Measurements from ENCODE around the gene MMUT.
"Not testable (repeated sequence)": the region's sequence is repeated elsewhere in the genome, so short reads cannot be mapped to it uniquely, and the experiment has no call there.

MMUT gene

GRCh38 chr6:49462927-49463611 lies at the start of gene MMUT, which contains the start of gene CENPQ:
Gene MMUT, minus strand, starts transcription at chr6:49463253. Its CDS starts 3,787 bp downstream, at chr6:49459466.
Gene CENPQ, plus strand, starts transcription at chr6:49463370. Its CDS starts 6,807 bp downstream, at chr6:49470177.
- peak; percentile 79 to 80 for DNase-seq (ENCODE audit: low read depth in 2 of 2)

DNA sequence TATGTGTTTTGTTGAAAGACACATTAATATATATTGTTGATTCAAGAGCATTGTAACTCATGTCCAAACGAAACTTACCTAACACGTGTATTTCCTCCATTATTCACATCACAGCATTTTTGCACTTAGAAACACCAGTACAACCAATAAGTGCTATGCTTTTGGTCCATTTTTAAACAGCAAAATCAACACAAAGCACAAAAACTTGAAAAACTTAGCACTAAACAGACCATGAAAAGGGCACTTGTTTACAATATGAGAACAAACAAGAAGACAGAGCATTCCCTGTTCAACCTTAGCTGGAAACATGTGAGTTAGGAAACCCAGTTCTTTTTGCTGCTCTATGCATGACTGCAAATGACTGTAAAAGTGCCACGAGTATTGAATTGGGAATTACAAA lies 46.3 kb upstream of the MMUT start:
- DNase-seq (ENCODE audit: low read depth in 2 of 2): no peak

GRCh38 chr6:49506569-49507111 lies 43.6 kb upstream of the MMUT start:
- no peak for DNase-seq (ENCODE audit: low read depth in 2 of 2)

DNA sequence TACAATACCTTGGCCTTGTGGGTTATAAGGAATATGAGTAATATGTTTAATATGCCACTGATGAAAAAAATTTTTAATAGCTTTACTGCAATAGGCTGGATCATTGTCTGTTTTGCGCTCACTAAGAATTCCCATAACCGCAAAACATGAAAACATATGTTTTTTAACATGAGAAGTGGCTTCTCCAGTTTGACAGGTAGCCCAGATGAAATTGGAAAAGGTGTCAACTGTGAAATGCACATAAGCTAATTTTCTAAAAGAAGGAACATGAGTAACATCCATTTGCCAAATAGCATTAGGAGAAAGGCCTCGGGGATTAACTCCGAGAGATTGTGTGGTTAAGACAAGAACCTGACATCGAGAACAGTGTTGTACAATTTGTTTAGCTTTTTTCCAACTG lies 41.6 kb upstream of the MMUT start:
- DNase-seq (ENCODE audit: low read depth in 2 of 2): no peak

- no peak for DNase-seq (ENCODE audit: low read depth in 2 of 2)
These were observed 36.6 kb upstream of the MMUT start, which contains the start of gene GLYATL3 for GRCh38 chr6:49499623-49500022. Gene GLYATL3, plus strand, starts transcription at chr6:49499923. Its CDS starts 12,068 bp downstream, at chr6:49511991.

DNA sequence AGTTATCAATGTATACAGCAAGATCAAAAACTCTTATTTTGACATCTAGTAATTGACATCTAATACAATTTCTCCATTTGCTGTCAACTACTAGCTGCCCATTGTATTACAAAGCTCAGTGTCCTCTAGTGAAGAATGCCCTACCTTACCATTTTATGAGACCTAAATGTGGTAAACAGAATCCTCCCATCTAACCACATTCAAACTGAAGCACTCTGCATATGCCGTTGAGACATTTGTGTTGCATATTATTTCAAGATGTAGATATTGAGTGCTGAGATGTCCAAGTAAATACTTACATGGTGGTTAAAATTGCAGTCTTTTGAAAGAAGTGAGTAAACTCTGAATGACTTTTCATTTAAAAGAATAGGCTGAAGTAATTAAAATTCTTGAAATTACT lies 36.1 kb upstream of the MMUT start:
- no peak for DNase-seq (ENCODE audit: low read depth in 2 of 2)

DNA sequence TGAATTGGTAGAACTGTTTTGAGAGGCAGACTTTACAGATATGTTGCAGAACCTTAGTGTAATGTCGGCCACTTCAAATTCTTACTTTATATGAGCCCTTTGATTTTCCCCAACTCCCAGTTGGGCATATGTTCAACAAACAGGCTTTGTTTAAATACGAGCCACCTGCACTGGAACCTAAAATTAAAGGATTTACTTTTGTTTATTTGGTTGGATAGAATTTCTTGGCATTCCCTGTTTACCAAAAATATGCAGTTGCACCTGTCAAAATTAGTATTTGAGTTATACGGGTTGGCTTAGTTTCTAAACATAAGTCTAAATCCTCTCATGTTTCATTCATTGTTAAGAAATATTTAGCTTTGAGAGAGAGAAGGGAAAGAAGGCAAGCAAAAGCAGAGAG lies 34.3 kb upstream of the MMUT start:
- no peak for DNase-seq (ENCODE audit: low read depth in 2 of 2)

GRCh38 chr6:49490633-49491032 lies 27.6 kb upstream of the MMUT start:
- no peak for DNase-seq (ENCODE audit: low read depth in 2 of 2)

GRCh38 chr6:49483380-49483779 lies 20.3 kb upstream of the MMUT start:
- DNase-seq (ENCODE audit: low read depth in 2 of 2): not testable (repeated sequence)

DNA sequence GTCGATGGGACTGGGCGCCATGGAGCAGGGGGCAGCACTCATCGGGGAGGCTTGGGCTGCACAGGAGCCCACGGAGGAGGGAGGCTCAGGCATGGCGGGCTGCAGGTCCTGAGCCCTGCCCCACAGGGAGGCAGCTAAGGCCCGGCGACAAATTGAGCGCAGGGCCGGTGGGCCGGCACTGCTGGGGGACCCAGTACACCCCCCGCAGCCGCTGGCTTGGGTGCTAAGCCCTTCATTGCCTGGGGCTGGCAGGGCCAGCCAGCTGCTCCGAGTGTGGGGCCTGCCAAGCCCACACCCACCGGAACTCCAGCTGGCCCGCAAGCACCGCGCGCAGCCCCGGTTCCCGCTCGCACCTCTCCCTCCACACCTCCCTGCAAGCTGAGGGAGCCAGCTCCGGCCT lies 18.8 kb upstream of the MMUT start:
- not testable (repeated sequence) for DNase-seq (ENCODE audit: low read depth in 2 of 2)

DNA sequence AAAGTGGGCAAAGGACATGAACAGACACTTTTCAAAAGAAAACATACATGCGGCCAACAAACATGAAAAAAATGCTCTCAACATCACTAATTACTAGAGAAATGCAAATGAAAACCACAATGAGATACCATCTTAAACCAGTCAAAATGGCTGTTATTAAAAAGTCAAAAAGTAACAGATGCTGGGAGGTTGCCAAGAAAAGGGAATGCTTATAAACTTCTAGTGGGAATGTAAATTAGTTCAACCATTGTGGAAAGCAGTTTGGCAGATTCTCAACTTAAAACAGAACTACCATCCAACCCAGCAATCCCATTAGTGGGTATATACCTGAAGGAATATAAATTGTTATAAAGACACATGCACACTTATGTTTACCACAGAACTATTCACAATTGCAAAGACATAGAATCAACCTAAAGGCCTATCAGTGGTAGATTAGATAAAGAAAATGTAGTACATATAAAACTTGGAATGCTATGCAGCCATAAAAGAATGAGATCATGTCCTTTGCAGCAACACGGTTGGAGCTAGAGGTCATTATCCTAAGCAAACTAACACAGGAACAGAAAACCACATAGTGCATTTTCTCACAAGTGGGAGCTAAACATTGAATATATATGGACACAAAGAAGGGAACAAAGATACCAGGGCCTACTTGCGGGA lies 16.4 kb upstream of the MMUT start:
- DNase-seq (ENCODE audit: low read depth in 2 of 2): no peak

- not testable (repeated sequence) for DNase-seq (ENCODE audit: low read depth in 2 of 2)
These were observed 13.5 kb upstream of the MMUT start for GRCh38 chr6:49476564-49476963.

GRCh38 chr6:49468042-49468441 lies 5.0 kb upstream of the MMUT start:
- no peak for DNase-seq (ENCODE audit: low read depth in 2 of 2)

DNA sequence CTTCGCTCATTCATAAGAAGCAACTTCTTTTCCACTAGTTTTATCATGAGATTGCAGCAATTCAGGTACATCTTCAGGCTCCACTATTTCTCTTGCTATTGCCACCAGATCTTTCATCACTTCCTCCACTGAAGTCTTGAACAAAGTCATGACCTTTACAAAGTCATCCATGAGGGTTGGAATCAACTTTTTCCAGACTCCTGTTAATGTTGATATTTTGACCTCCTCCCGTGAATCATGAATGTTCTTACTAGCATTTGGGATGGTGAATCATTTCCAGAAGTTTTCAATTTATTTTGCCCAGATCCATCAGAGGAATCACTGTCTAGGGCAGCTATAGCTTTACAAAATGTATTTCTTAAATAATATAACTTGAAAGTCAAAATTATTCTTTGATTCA lies 1.6 kb upstream of the MMUT start:
- no peak for DNase-seq (ENCODE audit: low read depth in 2 of 2)

GRCh38 chr6:49463612-49463967 lies 537 bp upstream of the MMUT start:
- DNase-seq (ENCODE audit: low read depth in 2 of 2): no peak

- no peak for DNase-seq (ENCODE audit: low read depth in 2 of 2)
These were observed 490 bp downstream of the MMUT start for GRCh38 chr6:49462599-49462926.

DNA sequence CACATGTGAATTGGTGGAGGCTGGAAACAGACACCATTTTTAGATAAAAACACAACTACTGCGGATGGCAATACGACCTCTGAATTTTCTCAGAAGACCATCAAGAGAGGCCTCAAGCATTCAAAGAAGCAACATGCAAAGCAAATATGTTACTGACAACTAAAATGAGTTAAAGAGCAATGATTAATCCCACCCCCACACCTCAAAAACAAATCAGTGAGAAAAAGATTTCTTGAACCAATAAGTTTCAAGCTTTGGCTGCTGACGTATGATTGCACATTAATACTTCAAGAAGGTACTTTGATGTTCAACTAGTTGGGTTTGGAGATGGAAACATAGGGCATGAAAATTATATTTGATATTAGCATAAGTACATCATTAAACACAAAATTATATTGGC lies 982 bp downstream of the MMUT start:
- no peak for DNase-seq (ENCODE audit: low read depth in 2 of 2)

DNA sequence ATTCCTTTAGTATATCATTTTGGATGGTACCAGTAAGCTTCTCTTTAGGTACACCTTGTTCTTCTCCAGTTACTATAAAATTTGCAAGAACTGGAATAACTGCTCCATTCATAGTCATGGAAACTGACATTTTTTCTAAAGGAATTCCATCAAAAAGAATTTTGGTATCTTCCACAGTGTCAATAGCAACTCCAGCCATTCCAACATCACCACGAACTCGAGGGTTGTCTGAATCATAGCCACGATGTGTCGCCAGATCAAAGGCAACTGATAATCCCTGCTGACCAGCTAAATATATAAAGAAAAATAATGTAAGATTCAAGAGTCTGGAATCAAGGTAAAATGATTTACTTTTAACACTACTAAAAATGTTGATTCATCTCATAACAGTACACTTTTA lies 5.3 kb downstream of the MMUT start:
- no peak for DNase-seq (ENCODE audit: low read depth in 2 of 2)

DNA sequence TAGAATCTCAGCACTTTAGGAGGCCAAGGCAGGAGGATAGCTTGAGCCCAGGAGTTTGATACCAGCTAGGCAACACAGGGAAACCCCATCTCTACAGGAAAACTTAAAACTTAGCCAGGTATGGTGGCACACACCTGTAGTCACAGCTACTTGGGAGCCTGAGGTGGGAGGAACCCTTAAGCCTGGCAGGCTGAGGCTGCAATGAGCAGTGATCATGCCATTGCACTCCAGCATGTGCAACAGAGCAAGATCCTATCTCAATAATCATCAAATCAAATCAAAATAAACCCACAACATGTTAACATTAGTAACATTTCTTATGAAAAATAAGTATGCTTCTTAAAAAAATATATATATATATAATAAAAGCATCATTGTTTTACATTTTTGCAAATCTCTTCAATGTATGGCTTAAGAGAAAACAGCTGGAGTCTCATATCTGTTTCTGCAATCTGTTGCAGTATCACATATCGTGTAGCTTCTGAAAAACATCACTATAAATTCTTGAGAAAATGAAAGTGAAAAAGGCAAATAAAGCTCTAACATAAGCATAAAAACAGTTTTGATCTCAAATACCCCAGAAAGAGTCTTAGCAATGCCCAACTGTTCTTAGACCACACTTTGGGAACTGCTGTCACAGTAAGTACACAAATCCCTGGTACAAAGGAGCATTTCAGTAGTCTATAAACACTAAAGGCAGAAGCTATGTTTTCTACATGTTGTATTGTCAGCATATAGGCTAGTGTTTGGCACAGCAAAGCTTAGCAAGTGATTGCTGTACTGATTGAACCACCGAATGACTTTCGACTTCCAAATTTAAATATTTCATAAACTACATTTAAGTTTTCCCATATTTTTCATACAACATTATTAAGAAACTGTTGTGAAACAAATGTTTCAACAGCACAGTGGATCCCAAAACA lies 8.0 kb downstream of the MMUT start:
- DNase-seq (ENCODE audit: low read depth in 2 of 2): no peak

- DNase-seq (ENCODE audit: low read depth in 2 of 2): no peak
These were observed 9.8 kb downstream of the MMUT start for GRCh38 chr6:49453221-49453620.

GRCh38 chr6:49430866-49431265 lies 32.2 kb downstream of the MMUT start:
- DNase-seq (ENCODE audit: low read depth in 2 of 2): no peak

DNA sequence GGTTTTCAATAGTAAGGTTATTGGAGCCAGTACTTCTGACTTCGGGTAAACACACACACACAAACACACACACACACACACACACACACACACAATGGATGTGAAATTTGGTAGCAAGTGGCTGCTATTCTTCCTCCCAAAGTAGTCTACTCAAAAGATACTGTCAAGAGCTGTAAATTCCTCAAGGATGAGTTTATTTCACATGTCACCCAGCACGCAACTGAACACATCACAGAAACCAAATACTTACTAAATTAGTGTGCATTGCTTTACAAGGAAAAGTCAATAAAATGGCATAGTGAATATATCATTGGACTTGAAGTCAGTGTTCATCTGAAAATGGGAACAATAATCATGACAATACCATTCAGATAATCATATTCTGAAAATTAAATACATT lies 32.9 kb downstream of the MMUT start:
- no peak for DNase-seq (ENCODE audit: low read depth in 2 of 2)

Measured in activated CD4-positive, alpha-beta T cell treated with anti-CD3 and anti-CD28 coated beads for 24 hours (primary cell).